K562 (cell line): ENCODE results near the gene SDC3. TPM values are rescaled to one million over a fixed set of nuclear protein-coding genes. Genes with fewer than 3 reads are reported as not detected.

Experiments
- BHLHE40 ChIP-seq: IDR thresholded peaks from 2 replicates; pipeline ENCODE4 v1.6.1; 2011; ENCODE audit warnings: low read length, improper control_type of control experiment
- EP300 ChIP-seq: IDR thresholded peaks from 2 replicates; pipeline ENCODE4 v1.6.1; 2012; ENCODE audit warnings: low read length, improper control_type of control experiment
- FOS ChIP-seq: IDR thresholded peaks from 3 replicates; pipeline ENCODE4 v1.6.1; 2011; ENCODE audit not compliant: insufficient read length; ENCODE audit errors: extremely low read depth
- IRF9 ChIP-seq: fragments of 450-650 bp; IDR thresholded peaks from 2 replicates; pipeline ENCODE4 v1.6.1; 2016; ENCODE audit warnings: missing biosample characterization, missing genetic modification characterization
- JUN ChIP-seq, 2 experiments: sonication (generic) in 1 of 2; formaldehyde crosslinking in 1 of 2; IDR thresholded peaks; 2 replicates each; pipeline versions ENCODE4 v1.6.1 to v1.8.0; 2012 to 2022; ENCODE audit warnings: borderline replicate concordance in 2 of 2, mild to moderate bottlenecking in 2 of 2, improper control_type of control experiment in 1 of 2, low read depth in 1 of 2, low read length in 1 of 2, missing genetic modification reagents in 1 of 2
- KDM2B ChIP-seq: fragments of 250-450 bp; sonication (Bioruptor Pico); IDR thresholded peaks from 2 replicates; pipeline ENCODE4 v1.8.0; 2021; ENCODE audit warnings: mild to moderate bottlenecking, moderate library complexity
- KLF6 ChIP-seq: fragments of 250-450 bp; sonication (Bioruptor Pico); IDR thresholded peaks from 2 replicates; pipeline ENCODE4 v1.4.0; 2020; ENCODE audit warnings: mild to moderate bottlenecking, moderate library complexity, borderline replicate concordance
- MECOM ChIP-seq: fragments of 250-450 bp; sonication (Bioruptor Pico); IDR thresholded peaks from 2 replicates; pipeline ENCODE4 v1.8.0; 2022; ENCODE audit warnings: inconsistent platforms
- PYGO2 ChIP-seq: fragments of 450-650 bp; IDR thresholded peaks from 2 replicates; pipeline ENCODE4 v1.6.1; 2016; ENCODE audit warnings: mild to moderate bottlenecking, missing genetic modification characterization, moderate library complexity, missing compliant biosample characterization
- RAD51 ChIP-seq: fragments of 450-650 bp; IDR thresholded peaks from 2 replicates; pipeline ENCODE4 v1.7.1; 2016; ENCODE audit warnings: low read depth, mild to moderate bottlenecking, borderline replicate concordance
- RFX1 ChIP-seq: fragments of 450-650 bp; IDR thresholded peaks from 2 replicates; pipeline ENCODE4 v1.6.1; 2016; ENCODE audit warnings: mild to moderate bottlenecking, moderate library complexity
- RHOXF2B ChIP-seq: fragments of 250-450 bp; sonication (Bioruptor Pico); conservative IDR thresholded peaks from 2 replicates; pipeline ENCODE4 v1.5.1; 2021
- SIN3A ChIP-seq, 2 experiments: fragments of 150-350 bp in 1 of 2; IDR thresholded peaks; 2 replicates each; pipeline ENCODE4 v1.6.1; 2011 to 2016; ENCODE audit warnings: borderline replicate concordance in 2 of 2, low read depth in 2 of 2, low read length in 2 of 2, mild to moderate bottlenecking in 2 of 2, moderate library complexity in 2 of 2; ENCODE audit not compliant: control insufficient read depth in 1 of 2
- SOX6 ChIP-seq: fragments of 450-650 bp; IDR thresholded peaks from 2 replicates; pipeline ENCODE4 v1.6.1; 2014; ENCODE audit warnings: mild to moderate bottlenecking
- TFE3 ChIP-seq: fragments of 450-650 bp; formaldehyde crosslinking; IDR thresholded peaks from 2 replicates; pipeline ENCODE4 v1.4.0; 2020; ENCODE audit warnings: mild to moderate bottlenecking, mixed read lengths
- U2AF1 ChIP-seq: fragments of 200-400 bp; formaldehyde crosslinking; optimal IDR thresholded peaks from 2 replicates; pipeline ENCODE3; 2017; ENCODE audit warnings: mild to moderate bottlenecking, low read depth, low read length, moderate library complexity
- USF1 ChIP-seq: sonication (generic); formaldehyde crosslinking; IDR thresholded peaks from 2 replicates; pipeline ENCODE4 v1.9.0; 2022; ENCODE audit warnings: mild to moderate bottlenecking, missing genetic modification reagents
- YY1 ChIP-seq, 3 experiments: IDR thresholded peaks; 2 replicates each; pipeline ENCODE4 v1.6.1; 2011; ENCODE audit warnings: low read length in 2 of 3, mild to moderate bottlenecking in 2 of 3, moderate library complexity in 2 of 3, borderline replicate concordance in 1 of 3, control low read depth in 1 of 3, low read depth in 1 of 3; ENCODE audit not compliant: insufficient read depth in 3 of 3, insufficient replicate concordance in 2 of 3, control insufficient read depth in 1 of 3, insufficient read length in 1 of 3; ENCODE audit errors: extremely low read depth in 1 of 3
- ZNF133 ChIP-seq: fragments of 250-450 bp; sonication (Bioruptor Pico); IDR thresholded peaks from 2 replicates; pipeline ENCODE4 v1.4.0; 2020; ENCODE audit warnings: mild to moderate bottlenecking
- ZNF134 ChIP-seq: fragments of 250-450 bp; sonication (Bioruptor Pico); conservative IDR thresholded peaks from 2 replicates; pipeline ENCODE4 v1.4.0; 2020
- ZNF239 ChIP-seq: fragments of 250-450 bp; sonication (Bioruptor Pico); IDR thresholded peaks from 2 replicates; pipeline ENCODE4 v1.4.0; 2020; ENCODE audit warnings: mild to moderate bottlenecking
- ZNF644 ChIP-seq: fragments of 200-800 bp; sonication (Bioruptor generic); IDR thresholded peaks from 2 replicates; pipeline ENCODE4 v1.6.1; 2016; ENCODE audit warnings: low read depth, missing genetic modification characterization, missing compliant biosample characterization
- polyA plus RNA-seq, 8 experiments: library from polyadenylated mRNA; depleted of rRNA in 4 of 8; stranded (reverse) in 5 of 8; unstranded in 3 of 8; fragments of >200 nt; fragmentation: Nextera tagmentation in 2 of 8; fragmentation: Illumina TruSeq in 1 of 8; extraction: Ambion mirVana in 2 of 8; extraction: Trizol in 1 of 8; gene quantifications; 2 replicates each; pipeline versions ENCODE4 v1.2.1 to v1.2.3, GENCODE V29; 2011 to 2014; ENCODE audit warnings: inconsistent platforms in 1 of 8, missing spikeins in 1 of 8
- total RNA-seq, 7 experiments: library from RNA; depleted of rRNA in 6 of 7; stranded (reverse); fragments of >200 nt in 6 of 7; fragmentation: Illumina TruSeq in 2 of 7; extraction: Trizol in 2 of 7; gene quantifications; 2 replicates each; pipeline versions ENCODE4 v1.2.1 to v1.2.3, GENCODE V29; 2011 to 2021; ENCODE audit warnings: low replicate concordance in 1 of 7

The SDC3 gene
- total and polyA plus RNA-seq, 9 of the 15 experiments (the other 6 are each of a cell fraction or from before 2014, with no cell fraction given), result 0.38 to 44.1 (median 12.1) TPM

- TF ChIP-seq BHLHE40 (peak; percentile 97), SIN3A (IDR thresholded peaks at IDR 0.05; ENCODE audit: borderline replicate concordance in 2 of 2, control insufficient read depth in 1 of 2, low read depth in 2 of 2, low read length in 2 of 2) (peak in 1 of 2 experiments; percentile 46; a peak in 1 of 4 replicates), EP300 (peak; percentile 85), ZNF239 (CRISPR knock-in tag) (peak; percentile 92), YY1 (IDR thresholded peaks at IDR 0.05; ENCODE audit: borderline replicate concordance in 1 of 3, control insufficient read depth in 1 of 3, extremely low read depth in 1 of 3, insufficient read depth in 3 of 3, insufficient read length in 1 of 3, insufficient replicate concordance in 2 of 3, low read depth in 1 of 3, low read length in 2 of 3) (no peak), MECOM (CRISPR knock-in tag) (peak; percentile 94), PYGO2 (peak; percentile 91), USF1 (CRISPR knock-in tag) (peak; percentile 96), RAD51 (peak; percentile 96), ZNF133 (CRISPR knock-in tag) (0 out of 2 replicates have a peak, but pooled peaks have one; percentile 68), KLF6 (CRISPR knock-in tag) (peak; percentile 97), U2AF1 (no peak), TFE3 (CRISPR knock-in tag) (peak; percentile 99), IRF9 (tag) (peak; percentile 95), ZNF134 (peak; percentile 83), KDM2B (CRISPR knock-in tag) (0 out of 2 replicates have a peak, but pooled peaks have one; percentile 24), RFX1 (no peak), JUN (IDR thresholded peaks at IDR 0.05; ENCODE audit: borderline replicate concordance, low read depth, low read length) (peak; percentile 84), JUN (CRISPR knock-in tag; IDR thresholded peaks at IDR 0.05; ENCODE audit: borderline replicate concordance) (no peak; the same call in 1 of the 2 replicates), RHOXF2B (CRISPR knock-in tag) (peak; percentile 96; the same call in 1 of the 2 replicates), ZNF644 (peak; percentile 97), SOX6 (peak; percentile 90), FOS (peak; percentile 46)
These were observed 36.3 kb downstream of the SDC3 start (continued) for GRCh38 chr1:30872033-30872947.
